Kidney (tissue), 14 donors: ENCODE data around the gene CA10. TPM values are rescaled to one million over a fixed set of nuclear protein-coding genes. Genes with fewer than 3 reads are reported as not detected.

Experiments
- DNase-seq, 5 donors: peaks; one replicate each; pipeline ENCODE4 v3.0.0-alpha.2; 2013 to 2020
- FAIRE-seq: peaks from 2 replicates; lab custom pipeline; 2012; peaks lifted over from hg19 to GRCh38; lab: Jason Lieb, UNC
- H3K27ac ChIP-seq, 2 donors: one replicate each; pipeline ENCODE4 v1.7.0; 2013; ENCODE audit warnings: low read depth in 2 of 2, low read length in 2 of 2, inconsistent platforms in 1 of 2
- H3K27me3 ChIP-seq: one replicate; pipeline ENCODE4 v1.7.1; 2013; ENCODE audit warnings: low read length, inconsistent platforms; ENCODE audit not compliant: control insufficient read depth, insufficient read depth
- H3K36me3 ChIP-seq, 3 donors: one replicate each; pipeline versions ENCODE4 v1.7.0 to v1.7.1; 2013; ENCODE audit warnings: low read length in 3 of 3, control low read depth in 1 of 3, inconsistent platforms in 1 of 3; ENCODE audit not compliant: insufficient read depth in 3 of 3, control insufficient read depth in 2 of 3
- H3K4me1 ChIP-seq, 3 donors: one replicate each; pipeline versions ENCODE4 v1.7.0 to v1.7.1; 2013; ENCODE audit warnings: low read length in 3 of 3, inconsistent platforms in 1 of 3, low read depth in 1 of 3; ENCODE audit not compliant: control insufficient read depth in 2 of 3, insufficient read depth in 2 of 3
- H3K4me3 ChIP-seq, 3 donors: one replicate each; pipeline versions ENCODE4 v1.7.0 to v1.8.1; 2013; ENCODE audit warnings: low read length in 3 of 3, control low read depth in 1 of 3, inconsistent platforms in 1 of 3
- H3K9ac ChIP-seq, 3 donors: one replicate each; pipeline versions ENCODE4 v1.7.0 to v1.7.1; 2013; ENCODE audit warnings: low read length in 3 of 3, control low read depth in 1 of 3, inconsistent platforms in 1 of 3
- H3K9me3 ChIP-seq, 3 donors: one replicate each; pipeline versions ENCODE4 v1.7.0 to v1.7.1; 2013; ENCODE audit warnings: low read length in 3 of 3, control low read depth in 1 of 3, inconsistent platforms in 1 of 3; ENCODE audit not compliant: control insufficient read depth in 2 of 3, insufficient read depth in 1 of 3
- CTCF ChIP-seq: IDR thresholded peaks from 3 replicates; pipeline ENCODE4 v1.5.1; 2012; ENCODE audit warnings: mild to moderate bottlenecking, moderate library complexity, borderline replicate concordance; ENCODE audit not compliant: insufficient read depth; ENCODE audit errors: extremely low read depth
- intact Hi-C: fragments of 100-400 bp; cut with DNase I; formaldehyde crosslinking; loops from one replicate; pipeline ENCODE4 v1.11.1; 2022
- polyA plus RNA-seq: library from polyadenylated mRNA; stranded (reverse); fragments of 350-450 nt; fragmentation: Illumina TruSeq; extraction: RNeasy Lipid Tissue Mini Kit (QIAGEN cat#74804); gene quantifications from one replicate; pipeline ENCODE4 v1.2.3, GENCODE V29; 2014; ENCODE audit warnings: low read depth, low replicate concordance; ENCODE audit not compliant: insufficient read depth
- total RNA-seq: library from RNA; stranded (reverse); fragmentation: NEBNext Ultra II Directional; extraction: Animal tissue kit (Norgen Biotek cat#: 25700); gene quantifications from one replicate; pipeline ENCODE4 v1.2.1, GENCODE V29; 2021
- donor health status: control.
- donor health status: control.
- donor health status: control.
- donor health status: control.
- donor health status: control.
- donor health status: DM: yes; HTN: yes; CAD: no.
- donor health status: Normal renal cell carcinoma (clear cell type).

Gene CA10
- total and polyA plus RNA-seq, 2 donors from 2014 or later, result 3.7 to 9.8 TPM

DNA sequence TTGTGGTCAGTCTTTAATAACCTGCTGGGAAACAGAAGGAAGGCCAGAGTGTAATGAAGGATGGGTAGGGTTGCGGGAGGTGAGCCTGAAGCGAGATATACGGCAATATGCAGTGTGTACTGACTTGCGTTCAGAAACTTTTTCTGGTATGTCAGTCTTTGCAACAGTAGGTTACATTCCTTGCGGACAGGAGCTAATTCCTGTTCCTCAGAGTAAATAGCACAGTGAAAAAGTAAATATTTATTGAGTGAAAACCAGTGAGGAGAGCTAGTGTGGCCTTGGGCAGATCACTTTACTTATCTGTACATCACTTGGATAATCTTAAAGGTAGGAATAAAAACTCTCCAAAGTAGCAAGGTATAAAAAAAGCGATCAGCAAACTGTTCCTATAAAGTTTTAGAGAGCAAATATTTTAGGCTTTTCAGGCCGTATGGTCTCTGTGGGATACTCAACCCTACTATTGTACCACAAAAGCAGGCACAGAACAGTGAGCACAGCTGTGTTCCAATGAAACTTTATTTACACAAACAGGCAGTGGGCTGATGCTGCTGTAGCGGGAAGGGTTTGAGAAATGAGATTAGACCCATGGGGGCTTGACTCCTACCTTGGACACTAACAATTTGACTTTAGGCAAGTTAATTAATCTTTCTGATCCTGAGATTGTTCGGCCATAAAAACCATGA, 550.1 kb downstream of the CA10 start:
- no peak overlapping the region for H3K4me3 ChIP-seq
- FAIRE-seq (no peak), DNase-seq (no peak)
- H3K9ac ChIP-seq, result no peak overlapping the region
- H3K27me3 ChIP-seq, result no peaks in the 10 kb centered on the region
- no peak for TF ChIP-seq CTCF
- H3K36me3 ChIP-seq, result no peaks in the 10 kb centered on the region
- no peaks in the 10 kb centered on the region for H3K4me1 ChIP-seq
- intact Hi-C loops, result no loop called here
- no peak overlapping the region for H3K27ac ChIP-seq
- H3K9me3 ChIP-seq, result no peaks in the 10 kb centered on the region

DNA sequence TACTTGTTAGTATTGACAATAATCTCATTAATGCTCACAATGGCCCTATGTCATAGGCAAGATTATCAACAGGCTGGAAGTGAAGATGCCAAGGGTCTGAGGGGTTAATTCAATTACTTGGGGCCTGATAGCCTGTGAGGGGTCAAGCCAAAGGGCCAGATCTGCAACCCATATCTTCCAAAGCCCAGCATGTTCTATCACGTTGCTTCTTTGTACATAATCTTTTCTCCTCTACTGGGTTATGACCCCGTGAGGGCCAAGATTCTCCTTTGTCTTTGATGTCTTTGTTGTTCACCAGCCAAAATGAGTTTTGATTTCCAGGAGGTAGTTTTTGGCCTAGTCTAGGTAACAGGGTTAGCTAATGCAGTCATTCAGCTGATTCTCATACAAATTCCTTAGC, 551.0 kb downstream of the CA10 start:
- H3K36me3 ChIP-seq, result no peaks in the 10 kb centered on the region
- no peak overlapping the region for H3K9ac ChIP-seq
- no peak for FAIRE-seq
- H3K27me3 ChIP-seq, result no peaks in the 10 kb centered on the region
- no peak overlapping the region for H3K4me3 ChIP-seq
- TF ChIP-seq CTCF, result no peak
- no peak for DNase-seq
- H3K4me1 ChIP-seq, result no peaks in the 10 kb centered on the region
- H3K9me3 ChIP-seq, result no peaks in the 10 kb centered on the region
- intact Hi-C loops, result no loop called here
- H3K27ac ChIP-seq, result no peak overlapping the region

- DNase-seq, result no peak
- Histone ChIP-seq H3K27me3 (no peaks in the 10 kb centered on the region), H3K4me1 (no peaks in the 10 kb centered on the region), H3K9ac (no peak overlapping the region), H3K27ac (no peak overlapping the region), H3K9me3 (no peaks in the 10 kb centered on the region), H3K4me3 (no peak overlapping the region), H3K36me3 (no peaks in the 10 kb centered on the region)
- no peak for TF ChIP-seq CTCF
- intact Hi-C loops, result no loop called here
- no peak for FAIRE-seq
Observed at GRCh38 chr17:51604299-51605020, 554.1 kb downstream of the CA10 start.
